ENCODE measurements around the gene PCDH9. TPM values are rescaled to one million over a fixed set of nuclear protein-coding genes. Genes with fewer than 3 reads are reported as not detected.
"Not testable (repeated sequence)": the region's sequence is repeated elsewhere in the genome, so short reads cannot be mapped to it uniquely, and the experiment has no call there.

Gene PCDH9
- total RNA-seq, 1 donor from 2014 or later = 52.7 TPM

DNA sequence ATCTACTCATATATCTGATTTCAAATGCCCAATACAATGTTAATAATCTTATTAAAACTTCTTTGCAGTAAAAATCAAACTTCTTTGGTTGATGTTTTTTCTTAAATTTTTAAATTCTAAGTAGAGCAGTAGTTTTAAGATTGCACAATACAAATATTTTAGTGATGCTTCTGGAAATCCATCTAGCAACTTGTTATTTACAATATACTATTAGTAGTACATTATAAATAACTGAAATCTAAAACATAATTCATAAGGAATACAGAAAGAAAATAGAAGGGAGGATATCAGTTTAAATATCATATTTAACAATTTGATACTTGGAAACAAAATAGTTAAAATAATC, 569.7 kb downstream of the PCDH9 start:
- DNase-seq (ENCODE audit: low spot score) = no peak

GRCh38 chr13:66659701-66660467, 570.3 kb downstream of the PCDH9 start:
- DNase-seq (ENCODE audit: low spot score) = peak; percentile 80

- DNase-seq (ENCODE audit: low spot score) = no peak
Observed at GRCh38 chr13:66659286-66659685, 570.9 kb downstream of the PCDH9 start.

GRCh38 chr13:66657165-66657881, 572.8 kb downstream of the PCDH9 start:
- DNase-seq (ENCODE audit: low spot score) = peak; percentile 59

- DNase-seq (ENCODE audit: low spot score) = no peak
Observed at GRCh38 chr13:66655847-66656454, 574.2 kb downstream of the PCDH9 start.

- DNase-seq (ENCODE audit: low spot score) = no peak
Observed at GRCh38 chr13:66644855-66645460, 585.2 kb downstream of the PCDH9 start.

DNA sequence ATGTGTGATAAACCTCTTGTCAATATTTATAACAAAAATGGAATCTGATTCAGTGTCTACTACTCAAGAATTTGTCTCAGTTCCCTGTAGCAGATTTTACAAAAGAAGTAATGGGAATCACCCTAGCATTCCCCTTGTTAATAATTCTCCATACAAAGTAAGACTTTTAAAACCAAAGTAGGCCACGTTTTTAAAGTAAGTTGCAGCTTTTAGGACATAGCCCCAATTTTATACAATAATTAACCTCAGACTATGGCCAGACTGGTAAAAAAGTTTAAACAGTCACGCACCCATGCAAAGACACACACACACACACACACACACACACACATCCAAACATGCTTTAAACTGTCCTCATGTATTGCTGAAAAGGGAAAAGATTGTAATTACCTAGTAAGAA, 589.9 kb downstream of the PCDH9 start:
- DNase-seq (ENCODE audit: low spot score) = no peak

DNA sequence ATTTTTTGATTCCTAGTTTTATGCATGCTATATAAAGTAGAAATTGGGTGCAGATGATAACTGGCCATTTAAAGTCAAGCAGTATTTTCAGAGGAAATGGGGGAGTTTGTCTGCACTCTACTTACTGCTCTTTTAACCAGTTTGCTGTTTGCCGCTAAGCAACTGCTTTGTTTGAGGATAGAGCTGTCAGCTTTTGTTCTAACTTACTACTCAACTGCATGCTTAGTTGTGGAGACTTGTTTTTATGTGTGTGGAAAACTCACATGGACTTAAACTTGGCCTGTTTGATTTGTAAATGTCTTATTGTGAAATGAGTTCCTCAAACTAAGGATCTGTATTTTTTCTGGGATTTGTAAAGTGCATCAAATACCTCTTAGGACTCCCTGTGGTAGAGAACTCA, 591.1 kb downstream of the PCDH9 start:
- no peak for DNase-seq (ENCODE audit: low spot score)

- peak; percentile 4 for DNase-seq (ENCODE audit: low spot score)
Observed at GRCh38 chr13:66635526-66635925, 594.6 kb downstream of the PCDH9 start.

GRCh38 chr13:66634384-66634783, 595.8 kb downstream of the PCDH9 start:
- DNase-seq (ENCODE audit: low spot score) = no peak

GRCh38 chr13:66627512-66627911, 602.6 kb downstream of the PCDH9 start:
- no peak for DNase-seq (ENCODE audit: low spot score)

DNA sequence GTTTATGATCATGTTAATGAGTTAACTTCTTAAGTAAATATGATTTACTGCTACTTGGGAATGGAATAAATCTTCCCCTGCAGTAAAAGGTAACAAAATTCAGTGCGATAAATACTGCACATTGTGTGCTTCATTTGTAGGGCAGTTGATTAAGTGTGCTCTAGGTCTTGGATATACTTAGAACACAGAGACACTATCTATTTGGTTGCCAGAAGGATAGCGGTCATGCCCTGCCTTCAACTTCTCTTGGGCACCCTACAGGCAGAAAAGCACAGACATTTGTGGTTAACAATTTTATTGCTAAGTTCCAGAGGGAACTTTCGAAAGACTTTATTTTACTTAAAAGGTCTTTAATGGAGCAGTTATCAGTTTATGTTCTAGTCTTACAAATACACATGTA, 605.8 kb downstream of the PCDH9 start:
- no peak for DNase-seq (ENCODE audit: low spot score)

DNA sequence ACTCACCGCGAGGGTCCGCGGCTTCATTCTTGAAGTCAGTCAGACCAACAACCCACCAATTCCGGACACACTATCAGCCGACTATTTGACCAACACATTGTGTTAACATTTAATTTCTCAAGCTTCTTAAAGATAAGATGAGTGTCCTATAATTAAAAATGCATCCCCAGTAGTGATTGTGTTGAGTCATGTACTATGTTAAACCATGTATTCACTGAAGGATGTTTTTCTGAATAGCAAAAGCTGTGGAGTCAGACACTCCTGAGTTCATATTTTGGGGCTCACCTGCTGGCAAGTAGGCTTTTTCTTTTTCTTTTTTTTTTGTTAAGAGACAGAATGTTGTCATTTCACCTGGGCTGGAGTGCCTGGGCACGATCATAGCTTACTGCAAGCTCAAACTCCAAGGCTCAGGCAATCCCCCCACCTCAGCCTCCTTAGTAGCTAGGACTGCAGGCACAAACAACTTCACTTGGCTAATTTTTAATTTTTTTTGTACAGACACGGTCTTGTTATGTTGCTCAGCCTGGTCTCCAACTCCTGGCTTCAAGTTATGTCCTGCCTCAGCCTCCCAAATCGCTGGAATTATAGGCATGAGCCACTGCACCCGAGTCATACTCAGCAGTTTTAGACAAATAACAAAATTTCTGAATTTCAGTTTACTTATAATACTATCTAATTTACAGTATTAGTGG, 606.9 kb downstream of the PCDH9 start:
- DNase-seq (ENCODE audit: low spot score) = no peak

DNA sequence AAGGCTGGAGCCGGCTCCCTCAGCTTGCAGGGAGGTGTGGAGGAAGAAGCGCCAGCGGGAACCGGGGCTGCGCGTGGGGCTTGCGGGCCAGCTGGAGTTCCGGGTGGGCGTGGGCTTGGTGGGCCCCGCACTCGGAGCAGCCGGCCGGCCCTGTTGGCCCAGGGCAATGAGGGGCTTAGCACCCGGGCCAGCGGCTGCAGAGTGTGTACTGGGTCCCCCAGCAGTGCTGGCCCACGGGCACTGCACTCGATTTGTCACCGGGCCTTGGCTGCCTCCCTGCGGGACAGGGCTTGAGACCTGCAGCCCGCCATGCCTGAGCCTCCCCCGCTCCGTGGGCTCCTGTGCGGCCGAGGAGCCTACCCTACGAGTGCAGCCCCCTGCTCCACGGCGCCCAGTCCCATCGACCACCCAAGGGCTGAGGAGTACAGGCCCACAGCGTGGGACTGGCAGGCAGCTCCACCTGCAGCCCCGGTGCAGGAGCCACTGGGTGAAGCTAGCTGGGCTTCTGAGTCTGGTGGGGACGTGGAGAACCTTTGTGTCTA, 608.2 kb downstream of the PCDH9 start:
- not testable (repeated sequence) for DNase-seq (ENCODE audit: low spot score)

DNA sequence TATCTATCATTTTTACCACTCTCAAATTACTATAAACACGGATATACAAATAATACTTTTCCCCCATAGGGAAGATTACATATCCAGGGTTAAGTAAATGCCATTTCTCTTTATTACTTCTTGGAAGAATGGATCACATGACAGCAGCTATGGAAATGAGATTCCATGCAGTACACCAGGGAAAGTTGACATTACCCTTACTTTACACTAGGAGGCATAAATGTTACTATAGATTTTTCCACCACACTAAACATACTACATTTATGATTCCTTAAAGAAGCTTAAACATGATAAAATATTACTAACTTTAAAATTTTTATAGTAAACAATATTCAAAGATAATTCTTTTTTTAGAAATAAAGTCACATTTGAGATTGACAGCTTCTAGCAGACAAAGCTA, 611.4 kb downstream of the PCDH9 start:
- peak; percentile 19 for DNase-seq (ENCODE audit: low spot score)

DNA sequence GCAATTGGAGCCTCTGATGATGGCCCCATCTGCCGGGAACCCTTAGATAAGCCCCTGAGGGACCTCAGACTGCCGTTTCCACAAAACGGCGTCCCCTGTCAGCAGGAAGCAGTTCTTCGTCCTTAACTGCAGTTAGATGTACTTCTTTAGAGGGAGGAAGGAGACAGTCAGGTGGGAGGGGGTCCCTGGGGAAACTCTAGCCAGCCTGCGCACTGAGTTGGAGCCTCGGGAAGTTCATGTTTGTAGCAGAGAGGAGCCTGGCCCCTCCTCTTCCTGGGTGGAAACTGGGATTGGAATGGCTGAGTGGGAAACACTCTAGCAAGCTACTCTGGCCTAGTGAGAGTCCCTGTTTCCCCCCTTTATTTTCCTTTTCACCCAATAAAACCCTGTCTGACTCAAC, 612.4 kb downstream of the PCDH9 start:
- DNase-seq (ENCODE audit: low spot score) = no peak

DNA sequence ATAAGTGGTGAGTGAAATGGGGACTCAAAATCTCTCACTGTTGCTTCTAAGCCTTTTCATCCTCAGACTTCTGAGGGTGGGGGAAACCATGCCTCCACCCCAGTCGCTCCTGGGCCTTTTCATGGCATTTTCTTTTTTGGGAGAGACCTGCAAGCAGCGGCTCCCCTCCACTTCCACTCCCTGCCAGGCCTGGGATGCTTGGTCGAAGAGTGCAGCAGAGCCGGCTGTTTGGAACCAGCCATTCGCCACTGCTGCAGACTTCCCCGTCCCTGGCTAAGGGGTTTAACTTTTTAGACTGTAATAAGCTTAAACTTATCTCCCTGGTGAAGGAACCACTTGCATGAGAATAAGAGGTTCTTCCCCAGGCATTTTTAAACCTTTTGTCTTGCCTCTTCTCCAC, 617.2 kb downstream of the PCDH9 start:
- DNase-seq (ENCODE audit: low spot score) = no peak

DNA sequence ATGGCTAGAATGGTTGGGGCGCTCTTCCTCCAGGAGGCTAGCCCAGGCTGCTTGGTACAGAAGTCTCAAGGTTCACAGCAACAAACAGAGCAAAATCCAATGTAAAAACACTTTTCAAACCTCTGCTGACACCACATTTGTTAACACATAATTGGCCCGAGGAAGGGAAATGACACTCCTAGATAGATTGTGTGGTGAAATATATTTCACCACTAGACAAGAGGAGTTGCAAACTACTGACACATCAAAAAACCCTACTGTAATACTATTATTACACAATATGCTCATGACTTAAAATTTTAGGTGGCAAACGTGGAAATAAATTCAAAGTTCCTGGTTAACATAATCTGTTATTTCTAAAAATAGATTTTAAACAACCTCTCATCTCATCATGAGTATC, 643.6 kb downstream of the PCDH9 start:
- no peak for DNase-seq (ENCODE audit: low spot score)

- no peak for DNase-seq (ENCODE audit: low spot score)
Observed at GRCh38 chr13:66585669-66586203, 644.4 kb downstream of the PCDH9 start.

DNA sequence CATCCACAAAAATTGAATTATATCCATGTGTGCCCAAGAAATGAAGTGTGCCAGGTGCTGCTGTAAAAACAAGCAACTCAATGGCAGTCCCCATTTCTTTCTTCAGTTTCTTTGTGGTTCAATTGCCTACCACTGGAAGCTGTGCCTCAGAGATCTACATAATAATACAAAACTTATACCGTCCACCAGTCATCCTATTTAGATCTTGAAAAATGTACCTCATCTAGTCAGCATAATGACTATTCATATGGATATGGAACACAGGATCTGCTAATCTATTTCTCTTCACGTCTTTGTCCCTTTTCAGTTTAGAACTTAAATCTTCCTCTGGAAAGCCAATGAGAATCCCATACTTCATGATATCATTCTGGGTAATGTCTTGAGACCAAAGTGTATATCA, 648.5 kb downstream of the PCDH9 start:
- DNase-seq (ENCODE audit: low spot score) = no peak

- DNase-seq (ENCODE audit: low spot score) = no peak
Observed at GRCh38 chr13:66578305-66578704, 651.8 kb downstream of the PCDH9 start.

Measured in umbilical cord (tissue), 2 donors.